ENCODE measurements around the gene KRTAP6-1.

DNA sequence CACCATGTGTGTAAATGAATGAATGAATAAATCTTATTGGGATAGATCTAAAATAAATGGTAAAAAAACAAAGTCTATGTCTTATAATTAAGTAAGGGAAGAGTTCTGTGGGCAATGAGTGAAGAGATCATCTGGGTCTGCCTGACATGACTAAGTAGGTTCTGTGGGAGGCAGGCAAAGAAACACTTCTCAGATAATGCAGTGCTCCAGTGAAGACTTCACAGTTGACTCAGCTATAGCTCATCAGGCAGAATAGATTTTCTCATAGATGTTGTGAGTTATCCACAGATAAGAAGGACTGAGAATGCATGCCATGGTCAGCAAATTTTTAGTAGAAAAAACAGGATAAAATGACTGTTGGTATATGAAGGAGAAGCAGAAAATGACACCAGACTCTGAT lies 36.0 kb downstream of the KRTAP6-1 start:
- TF ChIP-seq, protein P1, sequence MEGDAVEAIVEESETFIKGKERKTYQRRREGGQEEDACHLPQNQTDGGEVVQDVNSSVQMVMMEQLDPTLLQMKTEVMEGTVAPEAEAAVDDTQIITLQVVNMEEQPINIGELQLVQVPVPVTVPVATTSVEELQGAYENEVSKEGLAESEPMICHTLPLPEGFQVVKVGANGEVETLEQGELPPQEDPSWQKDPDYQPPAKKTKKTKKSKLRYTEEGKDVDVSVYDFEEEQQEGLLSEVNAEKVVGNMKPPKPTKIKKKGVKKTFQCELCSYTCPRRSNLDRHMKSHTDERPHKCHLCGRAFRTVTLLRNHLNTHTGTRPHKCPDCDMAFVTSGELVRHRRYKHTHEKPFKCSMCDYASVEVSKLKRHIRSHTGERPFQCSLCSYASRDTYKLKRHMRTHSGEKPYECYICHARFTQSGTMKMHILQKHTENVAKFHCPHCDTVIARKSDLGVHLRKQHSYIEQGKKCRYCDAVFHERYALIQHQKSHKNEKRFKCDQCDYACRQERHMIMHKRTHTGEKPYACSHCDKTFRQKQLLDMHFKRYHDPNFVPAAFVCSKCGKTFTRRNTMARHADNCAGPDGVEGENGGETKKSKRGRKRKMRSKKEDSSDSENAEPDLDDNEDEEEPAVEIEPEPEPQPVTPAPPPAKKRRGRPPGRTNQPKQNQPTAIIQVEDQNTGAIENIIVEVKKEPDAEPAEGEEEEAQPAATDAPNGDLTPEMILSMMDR (IDR thresholded peaks at IDR 0.05; ENCODE audit: low read depth, low read length, poor library complexity, severe bottlenecking) = no peak
- TF ChIP-seq EZH2phosphoT487 (IDR thresholded peaks at IDR 0.05; ENCODE audit: borderline replicate concordance, low read length) = no peak

Data from DOHH2 (cell line).